HG03558 (cell line): ENCODE measurements around the gene MAD1L1.
"Not testable (repeated sequence)": the region's sequence is repeated elsewhere in the genome, so short reads cannot be mapped to it uniquely, and the experiment has no call there.

Experiments
- ATAC-seq: cut with Tn5 transposase; IDR thresholded peaks from one replicate; pipeline ENCODE4 v1.9.1; 2021; ENCODE audit warnings: moderate number of reproducible peaks; ENCODE audit not compliant: unreplicated experiment; ENCODE audit errors: extremely low read depth

Gene MAD1L1

DNA sequence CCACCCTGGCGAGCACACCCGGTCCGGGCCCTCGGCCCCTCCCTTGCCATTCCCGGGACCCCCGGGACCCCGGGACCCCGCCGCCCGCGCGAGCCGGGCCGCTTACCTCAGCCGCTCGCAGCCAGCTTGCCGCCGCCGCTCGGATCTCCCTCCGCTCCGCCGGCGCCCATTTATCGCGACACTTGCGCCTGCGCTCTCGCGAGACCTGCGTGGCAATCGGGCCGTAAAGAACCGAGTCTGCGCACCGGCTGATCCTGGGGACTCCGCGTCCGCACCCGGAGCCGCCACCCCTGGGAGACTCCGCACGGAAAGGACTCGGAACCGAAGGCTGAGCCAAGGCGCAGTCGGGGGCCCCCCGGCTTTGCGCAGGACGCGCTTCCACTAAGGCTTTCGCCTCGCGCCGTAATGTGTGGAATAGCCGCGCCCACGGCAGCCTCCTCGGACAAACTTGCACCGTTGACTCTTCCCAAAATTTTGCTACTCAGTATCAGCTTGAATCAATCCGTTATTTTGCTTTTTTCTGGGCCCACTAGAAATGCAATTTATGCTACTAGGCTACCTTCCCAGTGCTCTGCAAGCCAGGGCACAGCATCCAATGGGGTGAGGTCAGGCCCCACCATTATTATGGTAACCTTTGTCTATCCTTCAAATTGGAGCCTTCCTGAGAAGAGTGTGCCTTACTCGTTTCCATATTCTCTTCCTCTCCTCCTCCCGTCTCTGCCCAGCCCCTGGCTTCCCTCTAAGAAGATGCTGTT, at the start of gene MAD1L1:
Gene MAD1L1 (minus strand): TSS at position 180 of the 755 bp plus-strand sequence. CDS start 2,812 bp downstream, outside the sequence.
- no peak for ATAC-seq

DNA sequence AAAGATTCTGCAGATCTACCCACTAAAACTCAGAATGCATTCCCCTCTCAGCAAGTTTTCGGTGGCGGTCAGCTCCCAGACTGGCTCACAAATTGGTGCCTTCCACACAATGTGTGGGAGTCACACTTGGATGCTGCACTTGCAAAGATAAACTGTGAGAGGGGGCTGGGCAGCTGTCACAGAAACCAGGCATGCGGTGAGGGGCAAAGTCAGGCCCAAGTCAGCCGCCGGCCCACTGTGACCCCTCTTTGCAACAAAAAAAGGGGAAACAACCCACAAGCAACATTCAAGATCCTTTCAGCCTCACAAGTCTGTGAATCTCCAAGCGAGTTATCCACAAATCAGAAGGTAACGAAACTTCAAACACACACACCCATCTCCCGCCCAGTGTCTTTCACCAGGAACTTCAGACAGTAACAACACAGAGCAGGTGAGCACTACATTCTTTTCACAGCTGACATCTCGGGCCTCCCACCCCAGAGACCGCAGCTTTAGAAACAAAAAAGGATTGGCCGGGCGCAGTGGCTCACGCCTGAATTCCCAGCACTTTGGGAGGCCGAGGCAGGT, 49.5 kb upstream of the MAD1L1 start:
- no peak for ATAC-seq

DNA sequence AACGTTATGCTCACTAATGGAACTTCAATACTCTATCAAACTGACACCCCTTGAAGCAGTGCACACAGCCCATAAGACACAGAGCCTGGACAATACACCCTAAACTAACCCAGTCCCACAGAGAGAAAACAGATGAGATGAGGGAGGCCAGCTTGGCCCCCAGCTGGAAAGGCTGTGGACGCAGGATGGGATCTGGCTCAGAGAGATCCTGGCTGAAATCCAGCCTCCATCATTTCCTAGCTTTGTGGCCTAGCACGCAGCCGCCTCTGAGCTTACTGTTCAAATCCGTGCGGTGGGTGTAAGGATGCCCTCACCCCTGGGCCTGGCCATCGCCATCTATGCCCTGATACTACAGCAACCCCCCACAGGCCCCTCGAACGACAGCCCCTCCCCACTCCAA, 48.8 kb upstream of the MAD1L1 start:
- no peak for ATAC-seq

DNA sequence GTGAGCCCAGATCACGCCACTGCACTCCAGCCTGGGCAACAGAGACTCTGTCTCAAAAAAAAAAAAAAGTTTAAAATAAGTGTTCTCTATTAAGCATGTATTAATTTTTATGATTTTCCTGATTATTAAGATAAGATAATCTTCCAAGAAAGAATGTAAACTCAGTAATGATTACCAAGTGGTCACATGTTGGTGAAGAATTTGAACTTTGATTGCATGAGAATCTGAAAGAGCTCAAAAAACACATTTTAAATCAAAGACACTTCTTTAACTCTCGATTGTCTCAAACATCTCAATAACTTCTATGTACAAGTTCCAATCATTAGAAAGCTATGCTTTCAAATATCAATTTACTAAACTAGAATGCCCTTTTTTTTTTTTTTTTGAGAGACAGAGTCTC, 47.7 kb upstream of the MAD1L1 start:
- no peak for ATAC-seq

DNA sequence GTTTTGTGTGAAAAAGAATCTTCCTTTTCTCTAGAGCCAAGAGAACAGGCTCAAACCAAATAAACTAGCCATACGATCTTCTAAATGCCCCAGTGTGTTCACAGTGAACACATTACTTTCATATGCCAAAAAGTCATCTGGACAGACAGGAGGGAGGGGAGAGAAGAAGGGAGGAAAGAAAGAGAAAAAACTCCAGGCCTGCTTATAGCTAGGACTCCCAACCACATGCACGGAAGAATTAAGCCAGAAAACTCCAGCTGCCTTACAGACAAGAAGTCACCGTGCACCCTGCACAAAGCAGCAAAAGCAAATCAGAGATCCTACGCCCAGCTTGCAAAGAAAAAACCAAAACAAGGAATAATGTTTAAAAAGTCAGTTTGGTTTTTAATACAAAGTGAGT, 47.2 kb upstream of the MAD1L1 start:
- no peak for ATAC-seq

DNA sequence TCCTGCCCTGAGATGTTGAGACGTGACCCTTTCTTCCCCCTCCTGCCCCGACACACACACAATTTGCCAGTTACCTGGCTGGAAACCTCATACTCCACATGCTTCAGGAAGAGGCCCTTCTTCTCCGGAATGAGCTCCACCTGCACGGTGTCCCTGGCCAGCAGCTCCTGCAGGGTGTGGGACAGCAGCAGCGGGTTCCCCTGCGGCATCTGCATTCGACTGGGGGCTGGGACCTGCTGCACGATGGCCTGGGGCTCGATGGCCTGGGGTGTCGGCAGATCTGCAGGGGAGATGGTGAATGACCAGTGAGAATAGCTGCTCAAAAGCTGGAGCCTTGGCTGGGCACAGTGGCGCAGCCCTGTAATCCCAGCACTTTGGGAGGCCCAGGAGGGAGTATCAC, 45.3 kb upstream of the MAD1L1 start:
- no peak for ATAC-seq

DNA sequence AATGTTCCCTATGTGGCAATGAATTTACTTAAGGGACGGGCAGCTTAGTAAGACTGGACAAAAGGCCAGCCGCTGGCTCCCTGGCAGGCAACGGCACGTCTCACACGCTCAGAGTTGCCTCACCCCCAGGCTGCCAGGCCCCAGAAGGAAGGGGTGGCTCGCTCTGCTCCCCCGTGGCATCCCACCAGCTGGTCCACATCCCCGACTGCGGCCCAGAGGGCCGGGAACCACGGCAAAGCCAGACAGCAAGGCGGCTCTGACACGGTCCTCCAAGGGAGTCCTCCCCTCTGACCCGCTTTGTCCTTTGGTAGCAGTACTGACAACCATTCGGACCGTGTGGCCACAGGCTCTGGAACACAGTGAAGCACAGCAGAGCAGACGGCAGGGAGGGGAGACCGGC, 43.4 kb upstream of the MAD1L1 start:
- ATAC-seq = no peak

DNA sequence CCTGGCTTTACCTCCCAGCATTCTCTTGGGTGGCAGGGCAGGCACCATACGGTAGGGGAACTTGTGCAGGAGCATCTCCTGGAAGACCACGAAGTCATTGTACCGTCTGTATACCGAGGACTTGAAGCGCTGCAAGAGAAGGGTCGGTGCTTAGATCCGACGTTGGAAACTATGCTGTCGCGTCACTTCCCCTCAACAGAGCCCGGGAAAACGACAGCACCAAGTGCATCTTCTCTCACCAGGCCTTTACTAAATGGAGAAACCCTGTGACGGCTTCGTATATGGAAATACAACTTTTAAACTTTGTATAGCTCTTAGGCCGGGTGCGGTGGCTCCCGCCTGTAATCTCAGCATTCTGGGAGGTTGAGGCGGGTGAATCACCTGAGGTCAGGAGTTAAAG, 42.4 kb upstream of the MAD1L1 start:
- no peak for ATAC-seq

DNA sequence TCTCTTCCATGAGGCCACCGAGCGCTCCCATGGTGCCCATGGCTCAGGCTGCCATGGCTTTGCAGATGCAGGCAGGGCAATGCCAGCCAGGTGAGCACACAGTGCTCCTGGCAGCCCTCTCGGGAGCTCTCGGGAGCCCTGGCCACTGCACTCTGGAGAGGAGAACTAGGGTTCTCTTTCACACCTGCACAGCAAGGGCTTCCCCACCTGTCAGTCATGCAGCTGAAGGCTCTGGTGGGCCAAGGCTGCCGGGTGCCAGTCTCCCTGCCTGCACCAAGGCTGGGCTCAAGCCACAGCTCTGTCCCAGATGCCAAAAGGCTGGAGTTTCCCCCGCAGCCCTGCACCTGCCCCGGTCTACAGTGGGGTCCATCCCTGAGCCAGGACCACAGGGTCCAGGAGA, 41.9 kb upstream of the MAD1L1 start:
- no peak for ATAC-seq

DNA sequence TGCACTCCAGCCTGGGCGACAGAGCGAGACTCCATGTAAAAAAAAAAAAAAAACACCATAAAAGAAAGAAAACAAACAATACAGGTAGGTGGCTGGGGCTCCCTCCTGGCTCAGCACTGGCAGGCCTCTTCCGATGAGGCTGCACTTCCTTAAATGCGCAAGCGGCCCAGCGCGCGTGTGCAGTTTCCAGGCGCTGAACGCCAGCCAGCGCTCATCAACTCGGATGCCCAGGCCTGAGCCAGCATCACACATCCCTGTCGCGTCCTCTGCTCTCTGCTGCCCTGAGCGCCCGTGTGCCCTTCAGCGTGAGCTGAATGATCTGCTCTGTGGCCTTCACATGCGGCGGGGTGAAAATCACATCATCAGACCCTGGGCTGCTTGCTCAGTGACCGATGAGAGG, 41.1 kb upstream of the MAD1L1 start:
- ATAC-seq = no peak

DNA sequence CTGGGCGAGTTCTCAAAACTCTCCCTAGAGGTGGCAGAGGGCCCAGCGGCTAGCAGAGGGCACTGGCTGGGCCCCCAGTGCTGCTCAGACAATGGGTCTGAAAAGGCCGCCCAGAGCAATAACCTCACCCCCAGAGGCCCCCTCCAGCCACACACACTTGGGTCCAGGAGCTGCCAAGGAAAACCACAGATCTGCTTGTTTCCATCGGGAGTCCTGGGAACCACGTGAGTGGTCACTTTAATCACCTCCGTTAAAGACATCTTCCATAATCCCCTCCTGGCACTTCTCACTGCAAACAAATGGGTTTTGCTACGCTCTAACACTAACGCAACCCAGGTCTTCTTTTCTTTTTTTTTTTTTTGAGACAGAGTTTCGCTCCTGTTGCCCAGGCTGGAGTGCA, 39.3 kb upstream of the MAD1L1 start:
- no peak for ATAC-seq

DNA sequence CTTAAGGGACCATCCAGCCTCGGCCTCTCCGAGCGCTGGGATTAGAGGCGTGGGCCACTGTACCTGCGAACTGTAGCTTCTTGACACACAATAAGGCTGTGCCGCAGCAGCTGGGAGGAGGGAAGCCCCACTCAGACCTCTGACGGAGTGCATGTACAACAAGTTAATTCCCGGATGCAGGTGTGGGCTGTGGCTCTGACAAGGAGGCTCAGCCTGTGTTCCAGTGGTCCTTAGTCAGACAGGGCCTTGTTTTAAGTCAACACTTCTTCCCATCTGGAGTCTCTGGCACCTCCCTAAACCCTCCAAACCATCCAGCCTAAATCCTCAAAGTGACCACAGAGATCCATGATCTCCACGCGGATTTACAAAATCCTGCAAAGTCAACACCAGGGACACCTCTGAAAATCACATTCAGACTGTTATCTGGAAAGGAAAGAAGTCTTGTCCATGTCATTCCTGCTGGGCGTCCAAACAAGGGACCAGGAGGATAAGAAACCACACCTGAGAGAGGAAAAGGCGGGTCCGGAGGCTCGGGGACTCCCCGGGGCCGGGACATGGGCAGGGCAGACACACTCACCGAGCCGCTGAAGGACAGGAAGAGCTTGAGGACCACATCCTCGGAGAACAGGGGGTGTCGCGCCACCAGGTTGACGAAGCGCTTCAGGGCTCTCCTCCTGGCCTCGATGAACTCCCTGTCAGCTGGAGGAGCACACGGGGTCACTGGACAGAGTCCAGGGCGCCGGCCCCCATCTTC, 38.7 kb upstream of the MAD1L1 start:
- no peak for ATAC-seq

DNA sequence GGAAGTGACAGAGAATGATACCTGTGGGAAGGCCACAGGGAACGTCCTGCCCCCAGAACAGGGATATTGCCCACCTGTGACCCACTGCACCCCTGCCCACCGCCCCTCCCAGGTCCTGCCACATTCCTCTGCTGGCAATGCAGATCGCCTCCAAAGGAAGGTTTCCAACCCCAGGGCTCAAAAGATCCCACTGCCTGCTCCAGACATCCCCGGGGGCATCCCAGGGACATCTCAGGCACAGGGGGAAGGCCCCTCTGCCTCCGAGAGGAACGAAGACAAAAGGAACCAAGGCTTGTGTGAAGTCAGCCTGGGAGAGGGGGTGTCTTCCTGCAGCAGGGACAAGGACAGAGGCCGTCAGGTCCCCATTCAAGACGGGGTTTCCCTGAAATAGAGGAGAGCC, 37.8 kb upstream of the MAD1L1 start:
- ATAC-seq = no peak

DNA sequence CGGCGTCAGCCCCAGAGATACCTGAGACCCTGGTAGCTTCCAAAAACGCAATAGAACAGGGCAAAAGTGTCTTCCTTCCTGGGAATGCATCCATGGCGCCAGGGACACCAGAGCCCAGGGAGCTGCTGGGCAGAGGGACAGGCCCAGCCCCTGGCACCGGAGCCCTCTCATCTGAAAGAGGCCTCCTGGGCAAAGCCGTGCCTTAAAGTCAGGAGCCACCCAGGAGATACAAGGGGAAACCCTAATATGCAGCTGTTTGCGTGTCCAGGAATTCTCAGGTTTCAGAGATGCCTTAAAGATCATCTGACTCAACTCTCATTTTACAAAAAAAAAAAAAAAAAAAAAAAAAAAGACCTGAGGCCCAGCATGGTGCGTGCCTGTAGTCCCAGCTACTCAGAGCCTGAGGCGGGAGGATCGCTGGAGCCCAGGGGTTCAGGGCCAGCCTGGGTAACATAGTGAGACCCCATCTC, 37.3 kb upstream of the MAD1L1 start:
- no peak for ATAC-seq

DNA sequence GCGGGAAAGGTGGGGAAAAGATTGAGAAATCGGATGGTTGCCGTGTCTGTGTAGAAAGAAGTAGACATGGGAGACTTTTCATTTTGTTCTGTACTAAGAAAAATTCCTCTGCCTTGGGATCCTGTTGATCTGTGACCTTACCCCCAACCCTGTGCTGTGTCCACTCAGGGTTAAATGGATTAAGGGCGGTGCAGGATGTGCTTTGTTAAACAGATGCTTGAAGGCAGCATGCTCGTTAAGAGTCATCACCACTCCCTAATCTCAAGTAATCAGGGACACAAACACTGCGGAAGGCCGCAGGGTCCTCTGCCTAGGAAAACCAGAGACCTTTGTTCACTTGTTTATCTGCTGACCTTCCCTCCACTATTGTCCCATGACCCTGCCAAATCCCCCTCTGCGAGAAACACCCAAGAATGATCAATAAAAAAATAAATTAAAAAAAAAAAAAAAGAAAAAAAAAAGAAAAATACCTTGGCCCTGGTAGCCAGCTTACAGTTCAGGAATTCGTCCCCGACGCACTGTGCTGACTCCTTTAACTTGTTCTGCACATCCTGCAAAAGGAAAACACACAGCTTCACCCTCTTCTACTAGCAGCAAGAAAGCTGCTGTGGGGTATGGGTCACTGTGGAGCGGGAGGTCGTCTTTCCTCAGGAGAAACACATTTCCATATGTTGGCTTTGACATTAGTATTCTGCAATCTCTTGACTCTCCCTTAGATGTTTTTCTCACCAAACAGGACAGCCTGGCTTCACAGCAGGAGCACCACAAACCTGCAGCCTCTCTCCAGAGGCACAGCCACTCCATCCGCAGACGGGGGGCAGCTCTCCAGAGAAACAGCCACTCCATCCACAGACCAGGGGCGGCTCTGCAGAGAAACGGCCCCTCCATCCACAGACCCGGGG, 36.6 kb upstream of the MAD1L1 start:
- ATAC-seq = not testable (repeated sequence)

DNA sequence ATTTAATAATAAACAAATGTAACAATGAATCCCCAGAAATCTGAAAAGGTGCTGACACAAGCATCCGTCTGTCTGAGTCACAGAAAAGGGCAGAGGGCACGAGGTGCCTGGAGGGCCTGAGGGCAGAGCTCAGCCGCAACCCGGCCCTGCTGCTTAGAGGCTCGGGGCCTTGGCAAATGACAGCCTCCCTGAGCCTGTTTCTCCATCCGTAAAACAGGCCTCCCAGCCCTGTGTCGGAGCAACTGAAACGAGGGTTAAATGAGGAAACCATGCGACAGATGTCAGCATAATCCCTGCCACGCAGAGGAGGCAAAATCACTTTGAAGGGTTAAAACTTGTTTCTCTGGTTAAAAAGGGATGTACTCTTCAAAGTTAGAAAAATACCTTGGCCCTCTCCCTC, 34.2 kb upstream of the MAD1L1 start:
- ATAC-seq = no peak

DNA sequence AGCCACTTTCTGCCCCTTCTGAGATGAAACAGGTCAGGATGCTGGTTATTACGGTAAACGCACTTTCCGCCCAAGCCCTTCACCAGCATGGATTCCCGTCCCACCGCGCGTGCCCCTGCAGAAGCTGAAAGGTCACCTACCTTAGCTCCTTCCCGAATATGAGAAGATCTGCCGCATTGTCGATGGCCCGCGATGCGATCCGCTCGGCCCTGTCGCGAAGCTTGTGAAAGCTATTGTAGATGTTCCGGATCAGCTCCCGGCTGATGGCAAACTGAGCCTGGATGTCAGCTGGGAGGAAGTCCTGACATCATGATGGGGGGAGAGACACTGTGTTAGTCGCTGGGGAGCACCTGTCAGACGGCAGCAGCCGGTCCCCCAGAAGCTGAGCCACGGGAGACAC, 31.4 kb upstream of the MAD1L1 start:
- ATAC-seq = no peak

DNA sequence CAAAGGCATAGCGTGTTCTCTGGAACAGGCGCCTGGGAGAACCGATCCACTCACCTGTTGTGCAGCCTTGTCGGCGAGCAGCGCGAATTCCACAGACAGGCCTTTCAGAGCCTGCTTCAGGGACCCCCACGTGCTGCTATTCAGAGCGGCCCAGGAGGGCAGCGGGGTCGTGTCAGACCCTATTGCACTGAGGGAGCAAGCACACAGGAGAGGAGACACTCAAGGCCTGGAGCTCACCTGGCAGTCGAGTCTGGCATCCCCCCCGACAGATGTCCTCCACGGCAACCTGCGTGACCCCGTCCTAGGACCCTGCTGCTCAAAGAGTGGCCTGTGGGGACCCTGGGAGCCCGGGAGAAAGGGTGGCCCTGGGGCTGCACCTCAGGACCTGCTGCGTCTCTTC, 30.4 kb upstream of the MAD1L1 start:
- ATAC-seq = no peak

DNA sequence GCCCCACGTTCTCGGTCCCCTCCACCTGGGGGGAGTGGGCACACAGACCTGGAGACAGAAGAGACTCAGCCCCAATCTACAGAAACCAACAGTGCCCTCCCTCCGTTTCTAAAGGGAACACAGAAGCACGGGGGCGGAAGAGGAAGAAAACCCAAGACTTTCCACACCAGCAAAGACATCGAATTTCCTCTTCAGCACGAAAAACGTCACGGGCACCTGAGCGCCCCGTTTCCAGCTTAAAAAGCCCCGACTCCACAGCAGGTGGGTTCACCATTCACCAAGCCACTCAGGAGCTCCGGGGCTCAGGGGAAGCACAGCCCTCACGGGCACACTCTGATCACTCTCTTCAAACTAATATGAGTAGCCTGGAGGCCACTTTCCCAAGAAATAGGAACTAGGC, 28.9 kb upstream of the MAD1L1 start:
- no peak for ATAC-seq

DNA sequence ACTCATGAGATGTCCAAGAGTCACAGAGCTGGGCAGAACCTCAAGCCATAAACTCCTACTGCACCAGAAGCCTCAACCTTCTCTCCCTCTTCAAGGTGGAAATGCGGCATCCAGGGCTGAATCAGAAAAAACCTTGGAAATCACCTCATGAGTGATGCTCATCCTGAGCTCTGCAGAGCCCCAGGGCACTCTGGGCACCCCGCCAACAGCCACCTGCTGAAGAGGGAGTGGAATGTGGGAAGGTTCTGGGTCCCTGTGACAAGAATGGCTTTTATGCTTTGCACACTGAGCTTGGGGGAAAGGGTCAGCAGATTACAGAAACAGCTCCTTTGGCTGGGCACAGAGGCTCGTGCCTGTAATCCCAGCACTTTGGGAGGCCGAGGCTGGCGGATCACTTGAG, 28.1 kb upstream of the MAD1L1 start:
- no peak for ATAC-seq
